Measurements from ENCODE around the gene ENO3.

- no peak for TF ChIP-seq CTCF (IDR thresholded peaks at IDR 0.05)
- no peak for TF ChIP-seq POLR2A (IDR thresholded peaks at IDR 0.05)
Observed at GRCh38 chr17:4902540-4902939, 48.4 kb upstream of the ENO3 start.

Data from thyroid gland (tissue), 4 donors.